ENCODE results near the gene TSPAN31.
"Not testable (repeated sequence)": the region's sequence is repeated elsewhere in the genome, so short reads cannot be mapped to it uniquely, and the experiment has no call there.

TSPAN31 gene

GRCh38 chr12:57712701-57713100, 32.1 kb upstream of the TSPAN31 start:
- no peak for TF ChIP-seq CTCF (IDR thresholded peaks at IDR 0.05; ENCODE audit: borderline replicate concordance, extremely low read depth, low read length, poor library complexity, severe bottlenecking)
- TF ChIP-seq EZH2 (IDR thresholded peaks at IDR 0.05; ENCODE audit: borderline replicate concordance, low read depth, low read length, severe bottlenecking): no peak
- H3K27me3 ChIP-seq (ENCODE audit: insufficient read depth, low read length, poor library complexity): no peaks in the 10 kb centered on the region
- H4K20me1 ChIP-seq (ENCODE audit: insufficient read depth, low read length): no peaks in the 10 kb centered on the region
- ATAC-seq (ENCODE audit: insufficient read depth, low read depth) (no peak), DNase-seq (no peak)
- no peak overlapping the region for H2AFZ ChIP-seq (ENCODE audit: low read depth, low read length)
- no peaks in the 10 kb centered on the region for H3K4me1 ChIP-seq (ENCODE audit: insufficient read depth, low read length)
- no peak overlapping the region for H3K4me2 ChIP-seq (ENCODE audit: insufficient read depth, low read length)
- no peak overlapping the region for H3K4me3 ChIP-seq (ENCODE audit: low read depth in 1 of 2, low read length in 2 of 2)
- H3K27ac ChIP-seq (ENCODE audit: low read length): no peak overlapping the region
- H3K36me3 ChIP-seq (ENCODE audit: insufficient read depth, low read length): peaks cover 32% of the 10 kb centered on the region
- no peaks in the 10 kb centered on the region for H3K9me3 ChIP-seq (ENCODE audit: insufficient read depth, low read length, severe bottlenecking)
- no peak overlapping the region for H3K9ac ChIP-seq (ENCODE audit: low read depth, low read length)
- H3K79me2 ChIP-seq (ENCODE audit: insufficient read depth, low read length): no peaks in the 10 kb centered on the region

GRCh38 chr12:57713209-57713608, 31.6 kb upstream of the TSPAN31 start:
- no peak overlapping the region for H3K9ac ChIP-seq (ENCODE audit: low read depth, low read length)
- H3K27me3 ChIP-seq (ENCODE audit: insufficient read depth, low read length, poor library complexity): no peaks in the 10 kb centered on the region
- H3K9me3 ChIP-seq (ENCODE audit: insufficient read depth, low read length, severe bottlenecking): no peaks in the 10 kb centered on the region
- H2AFZ ChIP-seq (ENCODE audit: low read depth, low read length): no peak overlapping the region
- no peak overlapping the region for H3K27ac ChIP-seq (ENCODE audit: low read length)
- TF ChIP-seq CTCF (IDR thresholded peaks at IDR 0.05; ENCODE audit: borderline replicate concordance, extremely low read depth, low read length, poor library complexity, severe bottlenecking) (no peak), EZH2 (IDR thresholded peaks at IDR 0.05; ENCODE audit: borderline replicate concordance, low read depth, low read length, severe bottlenecking) (no peak)
- DNase-seq (no peak), ATAC-seq (ENCODE audit: insufficient read depth, low read depth) (no peak)
- H3K4me3 ChIP-seq (ENCODE audit: low read depth in 1 of 2, low read length in 2 of 2): no peak overlapping the region
- H3K4me1 ChIP-seq (ENCODE audit: insufficient read depth, low read length): no peaks in the 10 kb centered on the region
- no peaks in the 10 kb centered on the region for H3K79me2 ChIP-seq (ENCODE audit: insufficient read depth, low read length)
- no peaks in the 10 kb centered on the region for H4K20me1 ChIP-seq (ENCODE audit: insufficient read depth, low read length)
- H3K4me2 ChIP-seq (ENCODE audit: insufficient read depth, low read length): no peak overlapping the region
- H3K36me3 ChIP-seq (ENCODE audit: insufficient read depth, low read length): peaks cover 37% of the 10 kb centered on the region

- not testable (repeated sequence) for ATAC-seq (ENCODE audit: insufficient read depth, low read depth); H3K4me2 ChIP-seq (ENCODE audit: insufficient read depth, low read length)
- H3K36me3 ChIP-seq (ENCODE audit: insufficient read depth, low read length): peaks cover 50% of the 10 kb centered on the region
These were observed 29.6 kb upstream of the TSPAN31 start for GRCh38 chr12:57715036-57715748.

GRCh38 chr12:57715786-57716185, 29.1 kb upstream of the TSPAN31 start:
- Histone ChIP-seq H3K27ac (ENCODE audit: low read length) (no peak overlapping the region), H3K27me3 (ENCODE audit: insufficient read depth, low read length, poor library complexity) (no peaks in the 10 kb centered on the region), H3K9ac (ENCODE audit: low read depth, low read length) (no peak overlapping the region), H2AFZ (ENCODE audit: low read depth, low read length) (no peak overlapping the region), H3K9me3 (ENCODE audit: insufficient read depth, low read length, severe bottlenecking) (no peaks in the 10 kb centered on the region), H3K36me3 (ENCODE audit: insufficient read depth, low read length) (peaks cover 56% of the 10 kb centered on the region), H4K20me1 (ENCODE audit: insufficient read depth, low read length) (no peaks in the 10 kb centered on the region), H3K4me3 (ENCODE audit: low read depth in 1 of 2, low read length in 2 of 2) (no peak overlapping the region), H3K4me1 (ENCODE audit: insufficient read depth, low read length) (no peaks in the 10 kb centered on the region), H3K4me2 (ENCODE audit: insufficient read depth, low read length) (no peak overlapping the region), H3K79me2 (ENCODE audit: insufficient read depth, low read length) (no peaks in the 10 kb centered on the region)
- DNase-seq (no peak), ATAC-seq (ENCODE audit: insufficient read depth, low read depth) (no peak)
- TF ChIP-seq EZH2 (IDR thresholded peaks at IDR 0.05; ENCODE audit: borderline replicate concordance, low read depth, low read length, severe bottlenecking) (no peak), CTCF (IDR thresholded peaks at IDR 0.05; ENCODE audit: borderline replicate concordance, extremely low read depth, low read length, poor library complexity, severe bottlenecking) (no peak)

More at GRCh38 chr12:57715036-57715748, 29.6 kb upstream of the TSPAN31 start:
- not testable (repeated sequence) for H3K9me3 ChIP-seq (ENCODE audit: insufficient read depth, low read length, severe bottlenecking); H3K27ac ChIP-seq (ENCODE audit: low read length); H2AFZ ChIP-seq (ENCODE audit: low read depth, low read length); H3K9ac ChIP-seq (ENCODE audit: low read depth, low read length); H3K79me2 ChIP-seq (ENCODE audit: insufficient read depth, low read length); H3K4me3 ChIP-seq (ENCODE audit: low read depth in 1 of 2, low read length in 2 of 2); DNase-seq; H3K4me1 ChIP-seq (ENCODE audit: insufficient read depth, low read length); H3K27me3 ChIP-seq (ENCODE audit: insufficient read depth, low read length, poor library complexity); H4K20me1 ChIP-seq (ENCODE audit: insufficient read depth, low read length)

Measured in DND-41 (cell line).